Activated T-helper 1 cell treated with Interleukin-2 at 50 U/mL for 16 hours (primary cell): ENCODE measurements around the gene ADGRE3.
"Not testable (repeated sequence)": the region's sequence is repeated elsewhere in the genome, so short reads cannot be mapped to it uniquely, and the experiment has no call there.

Experiments
- DNase-seq: peaks from one replicate; pipeline ENCODE4 v3.0.0-alpha.2; 2020; ENCODE audit warnings: low read depth

The ADGRE3 gene

DNA sequence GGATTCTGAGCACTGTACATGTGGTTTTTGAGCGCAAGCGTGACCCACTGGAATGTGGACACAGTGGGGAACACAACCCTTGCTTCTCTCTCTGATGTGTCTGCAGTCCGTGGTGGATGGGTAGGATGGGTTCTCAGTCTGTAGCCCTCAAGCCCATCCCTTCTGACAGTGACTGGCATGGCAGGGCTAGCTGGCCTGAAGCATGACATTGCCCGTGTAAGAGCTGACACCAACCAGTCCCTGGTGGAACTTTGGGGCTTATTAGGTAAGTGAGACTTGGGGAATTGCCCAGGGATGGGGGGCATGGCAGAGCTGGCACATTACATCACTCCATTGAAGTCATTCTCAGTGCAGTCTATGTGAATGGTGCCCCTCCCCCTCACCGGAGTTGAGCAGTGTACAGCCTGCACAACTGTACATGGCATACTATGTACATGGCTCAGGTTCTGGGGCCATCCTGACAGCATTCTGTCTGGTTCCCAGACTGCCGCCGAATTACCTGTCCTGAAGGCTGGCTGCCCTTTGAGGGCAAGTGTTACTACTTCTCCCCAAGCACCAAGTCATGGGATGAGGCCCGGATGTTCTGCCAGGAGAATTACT lies 75.0 kb downstream of the ADGRE3 start:
- DNase-seq = no peak

DNA sequence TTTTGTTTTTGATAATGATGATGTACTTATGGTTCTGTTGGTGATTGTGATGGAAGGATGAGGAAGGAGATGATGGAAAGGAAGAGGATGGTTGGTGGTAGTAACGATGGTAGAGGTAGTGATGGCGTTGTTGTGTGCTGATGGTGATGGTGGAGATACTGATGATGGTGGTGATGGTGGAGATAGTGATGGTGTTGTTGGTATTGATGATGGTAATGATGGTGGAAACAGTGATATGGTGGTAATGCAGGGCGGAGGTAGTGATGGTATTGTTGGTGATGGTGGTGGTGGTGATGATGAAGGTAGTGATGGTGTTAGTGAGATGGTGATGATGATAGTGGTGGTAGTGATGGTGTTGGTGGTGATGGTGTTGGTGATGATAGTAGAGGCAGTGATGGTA lies 79.1 kb downstream of the ADGRE3 start:
- DNase-seq = no peak

DNA sequence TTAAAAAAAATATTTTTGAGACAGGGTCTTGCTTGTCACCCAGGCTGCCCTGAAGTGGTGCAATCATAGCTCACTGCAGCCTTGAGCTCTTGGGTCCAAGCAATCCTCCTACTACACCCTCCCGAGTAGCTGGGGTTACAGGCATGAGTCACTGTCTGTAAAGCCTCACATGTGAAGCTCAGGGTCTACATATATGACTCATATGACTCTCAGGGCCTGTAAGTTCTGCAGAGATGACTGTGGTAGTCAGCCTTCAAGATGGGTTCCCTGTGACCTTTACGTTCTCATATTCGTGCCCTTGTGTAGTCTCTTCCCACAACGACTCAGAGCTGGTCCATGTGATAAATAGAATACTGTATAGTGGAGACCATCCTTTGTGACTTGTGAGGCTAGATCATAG lies 85.2 kb downstream of the ADGRE3 start:
- not testable (repeated sequence) for DNase-seq

DNA sequence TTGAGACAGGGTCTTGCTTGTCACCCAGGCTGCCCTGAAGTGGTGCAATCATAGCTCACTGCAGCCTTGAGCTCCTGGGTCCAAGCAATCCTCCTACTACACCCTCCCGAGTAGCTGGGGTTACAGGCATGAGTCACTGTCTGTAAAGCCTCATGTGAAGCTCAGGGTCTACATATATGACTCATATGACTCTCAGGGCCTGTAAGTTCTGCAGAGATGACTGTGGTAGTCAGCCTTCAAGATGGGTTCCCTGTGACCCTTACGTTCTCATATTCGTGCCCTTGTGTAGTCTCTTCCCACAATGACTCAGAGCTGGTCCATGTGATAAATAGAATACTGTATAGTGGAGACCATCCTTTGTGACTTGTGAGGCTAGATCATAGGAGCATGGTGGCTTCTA lies 89.5 kb downstream of the ADGRE3 start:
- DNase-seq = not testable (repeated sequence)

DNA sequence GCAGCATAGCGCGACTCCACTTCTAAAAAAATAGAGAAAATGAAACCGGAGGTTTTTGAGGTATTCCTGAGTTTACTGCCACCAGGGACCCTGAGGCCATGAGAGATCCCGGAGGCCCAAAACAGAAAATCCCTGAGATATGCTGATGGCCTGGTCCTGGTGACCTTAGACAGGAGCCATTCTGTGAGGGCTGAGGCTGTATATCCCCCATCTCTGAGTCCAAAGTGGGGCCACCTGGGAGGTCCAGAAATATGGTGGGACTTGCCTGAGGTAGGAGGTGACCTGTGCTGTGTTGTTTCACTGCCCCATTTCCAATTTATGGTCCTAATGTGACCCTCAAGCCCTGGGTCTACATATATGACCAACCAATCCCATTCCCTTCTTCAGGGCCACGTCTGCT lies 90.3 kb downstream of the ADGRE3 start:
- DNase-seq = not testable (repeated sequence)

DNA sequence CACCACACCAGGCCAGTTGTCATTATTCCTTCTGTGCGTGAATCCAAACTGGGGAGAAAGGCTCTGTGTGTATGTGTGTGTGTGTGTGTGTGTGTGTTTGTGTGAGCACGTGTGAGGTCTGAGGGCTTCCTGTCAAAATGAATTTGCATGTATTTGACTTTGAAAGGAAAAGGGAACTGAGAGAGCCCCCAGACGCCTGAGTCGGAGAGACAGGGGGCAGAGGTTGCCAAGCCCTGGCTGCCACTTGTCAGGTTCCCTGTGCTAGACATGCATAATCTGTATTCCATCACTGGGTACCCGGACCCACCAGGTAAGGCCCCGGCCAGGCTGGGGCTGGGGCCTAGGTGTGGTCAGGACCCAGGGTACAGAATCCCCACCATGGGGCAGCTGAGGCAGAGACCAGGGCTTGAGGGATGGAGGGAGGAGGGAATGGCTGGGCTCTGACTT lies 91.7 kb downstream of the ADGRE3 start, which contains the start of gene CLEC17A:
CLEC17A (plus strand) TSS at position 191 of the 447 bp plus-strand sequence; CDS start at position 268, 77 bp downstream.
- no peak for DNase-seq

DNA sequence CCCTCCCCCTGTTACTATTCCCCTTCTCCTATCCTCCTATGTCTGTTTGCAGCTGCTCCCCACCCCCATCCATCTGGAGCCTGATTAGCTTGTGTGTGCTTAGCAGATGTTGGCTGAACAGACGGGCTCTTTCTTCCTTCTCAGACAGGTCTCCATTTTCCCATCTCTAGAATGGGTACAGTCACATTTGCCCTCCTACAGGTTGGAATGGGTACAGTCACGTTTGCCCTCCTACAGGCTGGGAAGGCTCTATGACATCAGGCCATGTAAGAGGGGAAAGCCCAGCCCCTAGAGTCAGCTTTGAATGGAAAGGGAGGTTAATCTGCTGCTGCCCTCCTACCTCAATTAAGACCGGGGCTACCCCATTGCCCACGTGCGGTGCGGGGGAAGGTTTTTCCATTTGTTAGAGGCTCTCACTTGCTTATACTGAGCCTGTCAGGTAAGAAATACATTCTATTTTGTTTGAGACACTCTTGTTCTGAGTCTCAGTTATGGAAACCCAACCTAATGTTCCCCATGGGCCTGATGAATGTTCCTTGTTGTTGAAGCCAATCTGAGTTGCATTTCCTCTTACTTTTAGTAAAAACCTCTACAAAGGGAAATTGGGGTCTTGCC lies 93.9 kb downstream of the ADGRE3 start:
- DNase-seq = no peak

DNA sequence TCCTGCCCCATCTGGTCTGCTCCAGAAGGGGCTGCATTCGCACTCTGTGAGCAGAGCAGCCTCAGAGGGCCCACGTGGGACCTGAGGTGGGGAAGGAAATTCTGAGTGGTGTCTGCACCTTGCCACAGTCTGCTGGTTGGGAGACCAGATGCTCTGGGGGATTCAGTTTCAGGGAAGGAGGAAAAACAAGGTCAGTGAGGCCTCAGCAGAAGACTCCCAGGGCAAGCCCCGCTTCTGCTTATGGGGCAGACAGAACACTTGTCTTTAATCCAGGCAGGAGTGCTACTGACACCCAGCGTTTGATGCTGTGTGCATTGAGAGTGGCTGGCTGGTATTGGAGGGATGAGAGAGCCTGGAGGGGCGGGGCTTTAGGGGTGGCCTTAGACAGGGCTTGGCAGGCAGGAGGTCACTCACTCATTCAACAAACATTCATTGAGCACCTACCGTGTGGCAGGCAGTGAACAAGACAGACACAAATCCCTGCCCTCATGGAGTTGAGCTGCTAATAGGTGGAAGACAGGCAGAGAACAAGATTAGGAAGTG lies 96.7 kb downstream of the ADGRE3 start:
- no peak for DNase-seq

DNA sequence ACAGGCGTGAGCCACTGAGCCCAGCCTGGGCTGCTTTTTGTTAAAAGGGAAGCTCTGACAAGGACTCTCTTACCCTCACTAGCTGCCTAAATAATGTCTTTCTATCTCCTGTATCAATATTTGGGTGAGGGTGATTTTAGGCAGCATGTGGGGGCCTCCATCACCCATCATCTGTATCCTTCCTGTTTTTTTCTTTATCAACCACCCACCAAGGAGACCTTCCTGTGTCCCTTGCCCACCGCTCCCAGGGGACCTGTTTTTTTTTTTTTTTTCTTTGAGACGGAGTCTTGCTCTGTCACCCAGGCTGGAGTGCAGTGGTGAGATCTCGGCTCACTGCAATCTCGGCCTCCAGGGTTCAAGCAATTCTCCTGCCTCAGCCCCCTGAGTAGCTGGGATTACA lies 97.4 kb downstream of the ADGRE3 start:
- no peak for DNase-seq

DNA sequence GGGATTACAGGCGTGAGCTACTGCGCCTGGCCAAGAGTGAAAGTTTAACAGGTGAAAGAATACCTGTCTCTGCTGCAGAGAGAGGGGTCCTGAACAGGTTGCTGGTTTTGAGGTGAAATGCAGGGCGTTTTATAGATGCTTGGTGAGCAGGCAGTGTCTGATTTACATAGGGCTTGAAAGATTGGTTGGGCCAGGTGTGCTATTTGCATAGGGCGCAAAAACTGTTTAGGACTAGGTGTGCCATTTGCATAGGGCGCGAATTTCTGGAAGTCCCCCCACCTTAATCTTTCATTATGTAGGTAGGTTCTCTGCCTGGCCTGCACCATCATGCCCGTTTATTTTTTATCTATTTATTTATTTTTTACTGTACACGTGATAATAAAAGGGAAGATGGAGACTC lies 98.3 kb downstream of the ADGRE3 start:
- DNase-seq = no peak

DNA sequence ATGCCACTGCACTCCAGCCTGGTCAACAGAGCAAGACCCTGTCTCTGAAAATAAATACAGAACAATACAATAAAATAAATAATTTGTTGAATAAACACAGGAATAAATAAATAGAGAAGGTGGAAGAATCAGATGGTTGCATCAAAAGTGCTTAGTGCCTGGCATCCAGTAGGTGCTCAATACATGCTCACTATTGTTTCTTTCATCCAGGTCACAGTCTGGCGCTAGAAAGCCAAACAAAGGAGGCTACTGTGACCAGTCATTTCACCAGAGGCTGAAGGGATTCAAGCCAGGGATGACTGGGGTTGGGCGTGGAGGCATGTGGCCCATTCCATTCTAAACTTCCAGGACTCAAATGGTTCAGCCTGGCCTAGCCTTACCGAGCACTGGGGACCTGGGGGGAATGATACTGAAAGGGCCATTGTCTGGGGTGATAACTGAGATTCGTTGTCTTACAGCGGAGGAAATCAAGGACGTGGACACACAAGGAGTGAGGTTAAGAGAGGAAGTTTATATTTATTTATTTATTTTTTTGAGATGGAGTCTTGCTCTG lies 99.1 kb downstream of the ADGRE3 start:
- DNase-seq = no peak

DNA sequence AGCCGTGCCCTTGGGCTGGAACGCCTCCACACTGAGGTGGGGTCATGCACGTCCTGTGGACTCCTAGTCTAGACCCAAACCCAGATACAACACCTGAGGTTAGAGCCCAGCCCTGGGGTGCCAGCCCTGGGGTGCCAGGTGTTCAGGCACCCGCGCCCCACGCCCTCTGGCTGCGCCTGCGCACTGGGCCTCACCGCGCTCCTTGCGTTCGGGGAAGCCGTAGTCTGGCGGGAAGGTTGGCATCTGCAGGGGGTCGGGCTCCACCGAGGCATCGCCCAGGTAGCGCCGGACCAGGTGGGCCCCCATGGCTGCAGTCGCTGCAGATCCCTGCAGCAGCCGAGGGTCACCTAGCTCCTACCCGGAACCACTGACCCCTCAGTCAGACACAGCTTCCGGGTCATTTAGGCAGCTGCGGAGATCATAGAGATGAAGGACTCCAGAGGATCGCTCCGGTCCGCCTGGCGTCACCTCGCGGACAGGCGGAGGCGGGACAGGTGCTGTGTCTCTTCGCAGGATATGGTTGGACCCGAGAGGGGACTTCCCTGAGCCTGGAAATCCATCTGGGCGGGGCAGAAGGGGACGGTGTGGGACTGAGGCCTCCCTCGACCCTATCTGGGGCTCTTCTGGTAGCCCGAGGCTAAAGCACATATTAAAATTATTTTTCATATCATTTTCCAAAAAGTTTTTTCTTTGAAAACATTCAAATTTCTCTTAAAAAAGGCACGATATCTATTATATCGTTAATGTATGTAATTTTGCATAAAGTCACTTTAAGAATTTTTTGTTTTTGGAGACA lies 102.8 kb downstream of the ADGRE3 start, which contains the start of gene NDUFB7:
NDUFB7 (minus strand) TSS at position 372 of the 796 bp plus-strand sequence; CDS start at position 306, 66 bp downstream.
- DNase-seq = peak; percentile 83

DNA sequence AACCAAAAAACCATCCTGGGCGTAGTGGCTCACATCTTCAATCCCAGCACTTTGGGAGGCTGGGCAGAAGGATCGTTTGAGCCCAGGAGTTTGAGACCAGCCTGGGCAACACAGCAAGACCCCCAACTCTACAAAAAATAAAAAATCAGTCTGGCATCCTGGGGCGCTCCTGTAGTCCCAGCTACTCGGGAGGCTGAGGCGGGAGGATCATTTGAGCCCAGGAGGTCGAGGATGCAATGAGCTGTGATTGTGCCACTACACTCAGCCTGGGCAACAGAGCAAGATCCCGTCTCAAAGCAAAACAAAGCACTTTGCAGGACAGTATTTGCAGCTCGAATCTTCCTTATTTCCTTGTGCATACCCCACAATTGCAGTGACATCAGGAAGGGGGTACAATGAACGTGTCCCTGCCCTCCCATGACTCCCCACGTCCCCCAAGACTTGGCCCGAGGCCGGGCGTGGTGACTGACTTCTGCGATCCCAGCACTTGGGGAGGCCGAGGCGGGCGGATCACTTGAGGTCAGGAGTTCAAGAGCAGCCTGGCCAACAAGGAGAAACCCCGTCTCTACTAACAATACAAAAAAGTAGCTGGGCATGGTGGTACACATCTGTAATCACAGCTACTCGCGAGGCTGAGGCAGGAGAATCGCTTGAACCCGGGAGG lies 103.6 kb downstream of the ADGRE3 start:
- DNase-seq = no peak
